Nephron (organoid): ENCODE measurements around the gene CSNK1A1.

Source experiments
- H3K27ac Mint-ChIP-seq, 3 experiments: 2 replicates each; pipeline ENCODE4 v1.8.0; 2020; ENCODE audit warnings: mixed read lengths in 3 of 3, mild to moderate bottlenecking in 2 of 3, moderate library complexity in 1 of 3
- H3K27me3 Mint-ChIP-seq: 2 replicates; pipeline ENCODE4 v1.8.0; 2021; ENCODE audit warnings: low read depth, mild to moderate bottlenecking, moderate library complexity, mixed read lengths
- H3K36me3 Mint-ChIP-seq: 2 replicates; pipeline ENCODE4 v1.8.0; 2020; ENCODE audit warnings: low read depth, mixed read lengths
- H3K4me1 Mint-ChIP-seq: 2 replicates; pipeline ENCODE4 v1.8.0; 2020; ENCODE audit warnings: mixed read lengths
- H3K4me3 Mint-ChIP-seq, 3 experiments: 2 replicates each; pipeline ENCODE4 v1.8.0; 2020; ENCODE audit warnings: mild to moderate bottlenecking in 3 of 3, mixed read lengths in 3 of 3, moderate library complexity in 2 of 3
- H3K9me3 Mint-ChIP-seq: 2 replicates; pipeline ENCODE4 v1.8.0; 2020; ENCODE audit warnings: mixed read lengths
- TF ChIP-seq, protein P1 (sequence below), 3 experiments: fragments of 200-600 bp; sonication (generic); IDR thresholded peaks; one replicate each; pipeline ENCODE4 v1.5.0; 2021; ENCODE audit warnings: antibody characterized with exemption in 3 of 3; ENCODE audit not compliant: unreplicated experiment in 3 of 3

Gene CSNK1A1

DNA sequence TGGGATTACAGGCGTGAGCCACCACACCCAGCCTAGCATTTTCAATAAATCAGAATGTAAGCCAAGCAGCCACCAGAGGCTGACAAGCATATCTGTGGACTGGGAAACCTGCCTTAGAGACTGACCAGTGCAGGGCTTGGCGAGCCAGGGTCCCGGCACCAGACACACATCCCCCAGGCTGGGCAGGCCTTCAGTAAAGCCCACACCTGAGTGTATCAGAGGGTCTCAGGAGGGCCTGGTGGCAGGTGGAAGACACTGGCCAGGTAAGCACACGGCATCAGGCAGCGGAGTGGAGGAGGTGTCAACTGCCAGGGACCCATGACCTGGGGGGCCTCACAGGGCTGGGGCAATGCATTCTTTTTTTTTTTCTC lies 93.9 kb downstream of the CSNK1A1 start:
- Mint-ChIP-seq H3K27ac (peak overlapping the region in 1 of 3 experiments; percentile 23), H3K4me3 (no peak overlapping the region), H3K36me3 (no peaks in the 10 kb centered on the region), H3K9me3 (no peaks in the 10 kb centered on the region), H3K4me1 (peaks cover 20% of the 10 kb centered on the region), H3K27me3 (peaks cover 7% of the 10 kb centered on the region)
- TF ChIP-seq, protein P1, sequence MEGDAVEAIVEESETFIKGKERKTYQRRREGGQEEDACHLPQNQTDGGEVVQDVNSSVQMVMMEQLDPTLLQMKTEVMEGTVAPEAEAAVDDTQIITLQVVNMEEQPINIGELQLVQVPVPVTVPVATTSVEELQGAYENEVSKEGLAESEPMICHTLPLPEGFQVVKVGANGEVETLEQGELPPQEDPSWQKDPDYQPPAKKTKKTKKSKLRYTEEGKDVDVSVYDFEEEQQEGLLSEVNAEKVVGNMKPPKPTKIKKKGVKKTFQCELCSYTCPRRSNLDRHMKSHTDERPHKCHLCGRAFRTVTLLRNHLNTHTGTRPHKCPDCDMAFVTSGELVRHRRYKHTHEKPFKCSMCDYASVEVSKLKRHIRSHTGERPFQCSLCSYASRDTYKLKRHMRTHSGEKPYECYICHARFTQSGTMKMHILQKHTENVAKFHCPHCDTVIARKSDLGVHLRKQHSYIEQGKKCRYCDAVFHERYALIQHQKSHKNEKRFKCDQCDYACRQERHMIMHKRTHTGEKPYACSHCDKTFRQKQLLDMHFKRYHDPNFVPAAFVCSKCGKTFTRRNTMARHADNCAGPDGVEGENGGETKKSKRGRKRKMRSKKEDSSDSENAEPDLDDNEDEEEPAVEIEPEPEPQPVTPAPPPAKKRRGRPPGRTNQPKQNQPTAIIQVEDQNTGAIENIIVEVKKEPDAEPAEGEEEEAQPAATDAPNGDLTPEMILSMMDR (IDR thresholded peaks at IDR 0.05; ENCODE audit: unreplicated experiment in 3 of 3) = no peak

DNA sequence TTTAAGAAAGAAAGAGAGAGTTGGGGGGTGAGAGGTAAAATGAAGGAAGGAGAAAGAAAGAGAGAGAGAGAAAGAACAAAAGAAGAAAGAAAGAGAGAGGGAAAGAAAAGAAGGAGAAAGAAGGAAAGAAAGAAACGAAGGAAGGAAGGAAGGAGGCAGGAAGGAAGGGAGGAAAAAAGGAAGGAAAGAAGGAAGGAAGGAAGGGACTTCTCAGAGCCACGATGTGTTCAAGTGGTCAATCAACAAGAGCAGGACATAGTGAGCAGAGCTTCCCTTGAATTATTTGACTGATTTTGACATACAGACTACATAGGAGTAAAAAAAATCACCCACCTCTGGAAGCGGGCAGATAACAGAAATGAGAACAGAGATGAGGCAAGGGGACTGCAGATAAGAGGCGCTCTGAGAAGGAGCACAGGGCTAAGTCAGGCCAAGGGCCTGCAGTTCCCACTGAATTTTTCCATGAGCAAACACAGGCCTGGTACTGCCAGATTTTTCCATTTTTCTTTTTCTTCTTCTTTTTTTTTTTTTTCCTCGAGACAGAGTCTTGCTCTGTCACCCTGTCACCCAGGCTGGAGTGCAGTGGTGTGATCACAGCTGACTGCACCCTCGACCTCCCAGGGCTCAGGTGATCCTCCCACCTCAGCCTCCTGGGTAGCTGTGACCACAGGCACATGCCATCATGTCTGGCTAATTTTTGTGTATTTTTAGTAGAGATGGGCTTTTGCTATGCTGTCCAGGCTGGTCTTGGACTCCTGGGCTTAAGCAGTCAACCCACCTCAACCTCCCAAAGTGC lies 94.4 kb downstream of the CSNK1A1 start:
- TF ChIP-seq, protein P1 (IDR thresholded peaks at IDR 0.05; ENCODE audit: unreplicated experiment in 3 of 3) = no peak
- no peaks in the 10 kb centered on the region for H3K36me3 Mint-ChIP-seq
- H3K4me1 Mint-ChIP-seq = peaks cover 26% of the 10 kb centered on the region
- peaks cover 7% of the 10 kb centered on the region for H3K27me3 Mint-ChIP-seq
- H3K9me3 Mint-ChIP-seq = no peaks in the 10 kb centered on the region
- no peak overlapping the region for H3K4me3 Mint-ChIP-seq
- peak overlapping the region in 2 of 3 experiments; percentile 2 to 58 for H3K27ac Mint-ChIP-seq

DNA sequence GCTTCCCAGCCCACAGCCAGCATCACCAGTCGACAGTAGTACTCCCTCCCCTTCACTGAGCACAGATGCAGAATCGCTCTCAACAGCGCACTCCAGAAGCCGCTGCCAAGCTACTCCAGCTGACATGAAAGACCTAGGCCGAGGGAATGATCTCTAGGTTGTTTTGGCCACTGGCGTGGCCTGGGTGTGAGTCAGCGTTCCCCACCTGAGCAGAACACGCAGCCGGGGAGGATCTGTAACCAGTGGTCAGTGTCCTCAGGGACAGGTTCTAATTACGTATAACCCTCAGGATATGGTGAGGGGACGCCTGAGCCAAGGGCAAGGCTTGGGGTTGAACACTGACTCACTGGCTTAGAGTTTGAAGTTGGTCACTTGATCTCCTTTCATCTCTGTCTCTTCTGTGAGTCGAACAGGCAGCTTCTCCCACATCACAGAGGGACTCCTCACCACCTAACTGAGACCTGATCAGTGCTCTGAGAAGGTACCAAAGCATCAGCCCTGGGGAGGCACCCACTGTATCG lies 95.3 kb downstream of the CSNK1A1 start:
- peaks cover 32% of the 10 kb centered on the region for H3K4me1 Mint-ChIP-seq
- no peak overlapping the region for H3K4me3 Mint-ChIP-seq
- H3K36me3 Mint-ChIP-seq = no peaks in the 10 kb centered on the region

DNA sequence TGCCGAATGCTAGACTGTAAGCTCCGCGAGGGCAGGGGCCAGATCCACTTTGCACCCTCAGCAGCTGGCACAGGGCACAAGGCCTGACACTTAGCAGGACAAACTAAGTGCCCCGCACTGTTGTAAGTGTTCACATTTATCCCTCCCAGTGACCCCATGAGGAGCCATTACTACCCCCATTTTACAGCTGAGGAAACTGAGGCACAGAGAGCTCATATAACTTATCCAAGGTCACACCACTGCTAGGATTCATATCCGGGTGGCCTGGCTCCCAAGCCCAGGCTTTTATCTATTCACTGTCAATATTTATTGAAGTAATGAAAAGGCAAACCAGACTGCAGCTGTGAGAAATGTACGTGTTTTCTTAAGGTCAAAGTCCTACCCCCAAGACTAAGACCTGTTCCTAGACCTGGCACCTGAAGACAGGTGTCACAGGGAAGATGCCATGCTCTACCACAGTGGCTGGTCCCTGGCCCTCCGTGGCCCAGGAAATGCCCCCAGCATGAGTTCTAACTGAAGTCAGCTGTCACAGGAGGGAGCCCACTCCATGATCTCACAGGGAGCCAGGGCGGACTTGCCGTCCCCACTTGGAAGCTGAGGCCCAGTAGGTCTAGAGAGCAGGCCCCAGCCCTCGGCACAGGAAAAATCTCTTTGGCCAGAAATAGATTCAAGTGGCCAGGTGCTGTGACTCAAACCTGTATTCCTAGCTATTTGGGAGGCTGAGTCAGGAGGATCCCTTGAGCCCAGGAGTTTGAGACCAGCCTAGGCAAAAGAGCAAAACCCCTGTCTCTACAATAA lies 97.4 kb downstream of the CSNK1A1 start:
- H3K27ac Mint-ChIP-seq = peak overlapping the region; percentile 79 to 99 (median 98)
- TF ChIP-seq, protein P1 (IDR thresholded peaks at IDR 0.05; ENCODE audit: unreplicated experiment in 3 of 3) = no peak
- H3K36me3 Mint-ChIP-seq = no peaks in the 10 kb centered on the region
- H3K27me3 Mint-ChIP-seq = peaks cover 7% of the 10 kb centered on the region
- peaks cover 53% of the 10 kb centered on the region for H3K4me1 Mint-ChIP-seq
- H3K9me3 Mint-ChIP-seq = no peaks in the 10 kb centered on the region
- H3K4me3 Mint-ChIP-seq = no peak overlapping the region

More for the DNA sequence above, 95.3 kb downstream of the CSNK1A1 start:
- Mint-ChIP-seq H3K27ac (peak overlapping the region; percentile 7 to 66 (median 64)), H3K27me3 (peaks cover 7% of the 10 kb centered on the region), H3K9me3 (no peaks in the 10 kb centered on the region)
- TF ChIP-seq, protein P1 (IDR thresholded peaks at IDR 0.05; ENCODE audit: unreplicated experiment in 3 of 3) = no peak

DNA sequence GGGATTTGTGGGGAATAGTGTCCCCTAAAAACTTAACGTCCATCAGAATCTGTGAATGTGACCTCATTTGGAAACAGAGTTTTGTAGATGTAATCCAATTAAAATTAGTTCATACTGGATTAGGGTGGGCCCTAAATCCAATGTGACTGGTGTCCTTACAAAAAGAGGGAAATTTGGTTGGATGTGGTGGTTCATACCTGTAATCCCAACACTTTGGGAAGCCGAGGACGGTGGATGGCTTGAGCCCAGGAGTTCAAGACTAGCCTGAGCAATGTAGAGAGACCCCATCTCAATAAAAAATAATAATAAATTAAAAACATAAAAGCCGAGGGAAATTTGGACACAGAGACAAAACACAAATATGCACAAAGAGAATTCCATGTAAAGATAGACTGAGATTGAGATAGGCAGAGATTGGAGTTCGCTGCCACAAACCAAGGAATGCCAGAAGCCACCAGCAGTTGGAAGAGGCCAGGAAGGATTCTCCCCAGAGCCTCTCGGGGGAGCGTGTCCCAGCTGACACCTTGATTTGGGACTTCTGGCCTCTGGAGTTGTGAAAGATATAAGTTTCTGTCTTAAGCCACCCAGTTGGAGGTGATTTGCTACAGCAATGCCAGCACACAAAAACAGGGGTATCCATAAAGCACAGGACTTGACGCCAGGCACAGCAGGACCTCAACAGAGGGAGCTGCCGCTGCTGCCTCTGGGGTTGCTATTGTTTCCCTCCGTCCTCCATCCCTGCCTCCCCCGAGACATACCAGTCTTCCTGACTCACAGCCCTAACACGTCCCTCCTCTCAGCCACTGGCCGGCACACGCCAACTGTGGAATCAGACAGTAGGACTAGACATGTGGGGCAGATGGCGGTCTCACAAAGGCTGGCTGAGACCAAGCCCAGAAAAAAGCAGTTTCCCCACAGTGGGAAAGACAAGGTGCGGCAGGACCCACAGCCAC lies 98.3 kb downstream of the CSNK1A1 start:
- peaks cover 62% of the 10 kb centered on the region for H3K4me1 Mint-ChIP-seq
- peak overlapping the region; percentile 97 to 99 (median 98) for H3K27ac Mint-ChIP-seq
- peaks cover 7% of the 10 kb centered on the region for H3K27me3 Mint-ChIP-seq
- H3K36me3 Mint-ChIP-seq = no peaks in the 10 kb centered on the region
- H3K9me3 Mint-ChIP-seq = no peaks in the 10 kb centered on the region
- H3K4me3 Mint-ChIP-seq = peak overlapping the region in 1 of 3 experiments; percentile 4
- TF ChIP-seq, protein P1 (IDR thresholded peaks at IDR 0.05; ENCODE audit: unreplicated experiment in 3 of 3) = no peak
